Colonic mucosa (tissue), 4 donors: ENCODE data around the gene AOPEP. TPM values are rescaled to one million over a fixed set of nuclear protein-coding genes. Genes with fewer than 3 reads are reported as not detected.

ENCODE experiments used
- DNase-seq: peaks from one replicate; pipeline ENCODE4 v3.0.0-alpha.2; 2020
- H3K27ac ChIP-seq: fragments of 200-600 bp; one replicate; pipeline ENCODE4 v1.8.0; 2021
- H3K27me3 ChIP-seq: fragments of 200-600 bp; one replicate; pipeline ENCODE4 v1.8.0; 2021
- H3K36me3 ChIP-seq: fragments of 200-600 bp; one replicate; pipeline ENCODE4 v1.8.0; 2021
- H3K4me1 ChIP-seq: fragments of 200-600 bp; one replicate; pipeline ENCODE4 v1.8.0; 2021; ENCODE audit warnings: mild to moderate bottlenecking
- H3K4me3 ChIP-seq: fragments of 200-600 bp; one replicate; pipeline ENCODE4 v1.8.0; 2021
- H3K9ac ChIP-seq, 2 donors: one replicate each; pipeline ENCODE4 v1.7.0; 2013; ENCODE audit warnings: control low read depth in 2 of 2, low read depth in 2 of 2, low read length in 2 of 2
- H3K9me3 ChIP-seq: fragments of 200-600 bp; one replicate; pipeline ENCODE4 v1.8.0; 2021
- CTCF ChIP-seq: fragments of 200-600 bp; IDR thresholded peaks from one replicate; pipeline ENCODE4 v1.8.0; 2022; ENCODE audit warnings: antibody characterized with exemption, mild to moderate bottlenecking
- intact Hi-C: fragments of 100-400 bp; cut with DNase I; formaldehyde crosslinking; loops from one replicate; pipeline ENCODE4 v1.14.1; 2022
- total RNA-seq, 2 donors: library from RNA; stranded (reverse); fragmentation: NEBNext Ultra II Directional in 1 of 2; extraction: Animal tissue kit (Norgen Biotek cat#: 25700) in 1 of 2; gene quantifications; one replicate each; pipeline ENCODE4 v1.2.1, GENCODE V29; 2021
- donor health status: healthy.
- donor health status: DM: no; HTN: no; CAD: no.
- donor health status: DM: no; HTN: no; CAD: no.

The AOPEP gene
- total RNA-seq, 2 donors from 2014 or later = 38.4 to 43.2 TPM

GRCh38 chr9:94931740-94932139 is 205.2 kb downstream of the AOPEP start:
- Histone ChIP-seq H3K27ac (peak overlapping the region; percentile 64), H3K4me1 (peaks cover 8% of the 10 kb centered on the region), H3K36me3 (no peaks in the 10 kb centered on the region), H3K27me3 (no peaks in the 10 kb centered on the region), H3K9me3 (no peaks in the 10 kb centered on the region), H3K9ac (peak overlapping the region in 1 of 2 donors; percentile 54), H3K4me3 (no peak overlapping the region)
- intact Hi-C loops = no loop called here
- no peak for DNase-seq
- no peak for TF ChIP-seq CTCF

DNA sequence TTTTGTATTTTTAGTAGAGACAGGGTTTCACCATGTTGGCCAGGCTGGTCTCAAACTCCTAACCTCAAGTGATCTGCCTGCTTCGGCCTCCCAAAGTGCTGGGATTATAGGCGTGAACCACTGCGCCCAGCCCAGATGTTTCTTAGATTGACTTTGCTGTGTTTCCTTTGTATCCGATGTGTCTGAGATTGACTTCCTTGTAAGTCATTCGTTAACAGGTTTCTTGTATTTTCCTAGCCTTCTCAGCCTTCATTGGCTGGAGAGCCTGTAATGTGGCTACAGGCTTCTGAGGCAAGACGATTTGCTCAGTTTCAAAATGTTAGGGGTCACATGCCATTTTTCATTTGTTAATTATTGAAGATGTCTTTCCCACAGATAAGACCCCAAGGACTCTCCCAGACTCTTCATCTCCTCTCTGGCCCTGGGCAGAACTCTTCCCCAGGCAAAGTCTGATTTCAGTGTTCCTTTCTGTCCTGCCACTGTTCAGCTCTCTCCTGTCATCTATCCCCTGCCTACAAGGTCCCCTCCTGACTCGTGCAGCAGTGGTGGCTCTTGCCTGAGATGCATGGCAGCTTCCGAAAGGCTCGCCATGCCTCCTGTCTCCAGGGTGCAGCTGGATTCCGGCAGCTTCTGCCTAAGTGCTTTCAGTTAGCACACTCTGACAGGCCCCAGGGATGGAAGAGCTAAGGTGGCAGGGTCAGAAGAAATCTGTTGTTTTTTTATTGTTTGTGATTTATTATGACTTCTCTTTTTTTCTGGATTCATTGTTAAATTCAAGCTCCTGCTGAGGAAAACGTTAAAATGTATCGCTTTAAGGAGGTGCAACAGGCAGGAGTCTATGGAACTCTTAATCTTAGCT is 206.4 kb downstream of the AOPEP start:
- peak overlapping the region; percentile 64 for H3K27ac ChIP-seq
- DNase-seq = peak; percentile 52
- no peaks in the 10 kb centered on the region for H3K9me3 ChIP-seq
- peaks cover 8% of the 10 kb centered on the region for H3K4me1 ChIP-seq
- no peaks in the 10 kb centered on the region for H3K36me3 ChIP-seq
- no peak overlapping the region for H3K4me3 ChIP-seq
- H3K27me3 ChIP-seq = no peaks in the 10 kb centered on the region
- intact Hi-C loops = no loop called here
- no peak for TF ChIP-seq CTCF
- peak overlapping the region in 1 of 2 donors; percentile 44 for H3K9ac ChIP-seq

GRCh38 chr9:94933511-94933828 is 207.0 kb downstream of the AOPEP start:
- Histone ChIP-seq H3K27me3 (no peaks in the 10 kb centered on the region), H3K9me3 (no peaks in the 10 kb centered on the region), H3K36me3 (no peaks in the 10 kb centered on the region), H3K4me1 (peaks cover 8% of the 10 kb centered on the region), H3K9ac (no peak overlapping the region), H3K27ac (no peak overlapping the region), H3K4me3 (no peak overlapping the region)
- intact Hi-C loops = no loop called here
- DNase-seq = no peak
- no peak for TF ChIP-seq CTCF

DNA sequence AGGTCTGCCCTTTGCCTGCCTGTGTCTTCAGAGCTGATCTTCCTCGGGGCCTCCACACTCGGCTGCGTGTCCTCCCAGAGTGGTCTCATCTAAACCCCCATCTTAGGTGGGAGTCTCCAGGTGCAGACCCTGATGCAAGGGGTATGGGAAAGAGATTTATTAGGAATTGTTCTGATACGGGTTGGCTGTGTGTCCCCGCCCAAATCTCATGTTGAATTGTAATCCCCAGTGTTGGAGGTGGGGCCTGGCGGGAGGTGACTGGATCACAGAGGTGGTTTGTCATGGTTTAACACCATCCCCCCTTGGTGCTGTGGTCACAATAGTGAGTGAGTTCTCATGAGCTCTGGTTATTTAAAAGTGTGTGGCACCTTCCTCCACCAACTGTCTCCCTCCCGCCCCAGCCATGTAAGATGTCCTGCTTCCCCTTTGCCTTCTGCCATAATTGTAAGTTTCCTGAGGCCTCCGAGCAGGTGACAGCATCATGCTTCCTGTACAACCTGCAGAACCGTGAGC is 208.4 kb downstream of the AOPEP start:
- no peak for TF ChIP-seq CTCF
- H3K4me1 ChIP-seq = peaks cover 8% of the 10 kb centered on the region
- peak; percentile 17 for DNase-seq
- H3K4me3 ChIP-seq = no peak overlapping the region
- H3K36me3 ChIP-seq = no peaks in the 10 kb centered on the region
- H3K9me3 ChIP-seq = no peaks in the 10 kb centered on the region
- intact Hi-C loops = no loop called here
- no peak overlapping the region for H3K9ac ChIP-seq
- no peak overlapping the region for H3K27ac ChIP-seq
- H3K27me3 ChIP-seq = no peaks in the 10 kb centered on the region

- no peak for TF ChIP-seq CTCF
- Histone ChIP-seq H3K9ac (no peak overlapping the region), H3K9me3 (no peaks in the 10 kb centered on the region), H3K27ac (no peak overlapping the region), H3K4me1 (peaks cover 6% of the 10 kb centered on the region), H3K4me3 (no peak overlapping the region), H3K27me3 (no peaks in the 10 kb centered on the region), H3K36me3 (no peaks in the 10 kb centered on the region)
- intact Hi-C loops = no loop called here
- DNase-seq = no peak
Measured at GRCh38 chr9:94935396-94935795, 208.9 kb downstream of the AOPEP start.
